ENCODE results near the gene TMEM44. TPM values are rescaled to one million over a fixed set of nuclear protein-coding genes. Genes with fewer than 3 reads are reported as not detected.

The TMEM44 gene
- total RNA-seq, 1 experiment from 2014 or later: 13.7 TPM

DNA sequence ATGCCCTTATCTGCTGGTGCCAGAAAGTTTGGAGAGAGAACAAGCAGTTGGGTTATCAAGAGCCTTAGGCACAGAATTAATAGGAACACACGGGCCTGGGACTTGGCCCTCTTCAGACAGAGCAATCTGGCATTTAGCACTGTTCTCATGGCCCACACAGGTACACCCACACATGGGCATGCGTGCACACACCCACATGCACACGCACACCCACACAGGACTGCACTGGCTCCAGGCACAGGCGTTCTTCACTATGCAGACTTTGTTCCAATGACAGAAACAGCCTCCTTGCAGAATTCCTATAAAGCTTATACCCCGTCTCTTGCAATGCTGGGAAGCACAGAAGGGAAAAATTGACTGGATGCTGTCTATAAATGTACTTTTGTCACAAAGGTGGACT, 36.3 kb downstream of the TMEM44 start (continued):
- TF ChIP-seq, protein P1, sequence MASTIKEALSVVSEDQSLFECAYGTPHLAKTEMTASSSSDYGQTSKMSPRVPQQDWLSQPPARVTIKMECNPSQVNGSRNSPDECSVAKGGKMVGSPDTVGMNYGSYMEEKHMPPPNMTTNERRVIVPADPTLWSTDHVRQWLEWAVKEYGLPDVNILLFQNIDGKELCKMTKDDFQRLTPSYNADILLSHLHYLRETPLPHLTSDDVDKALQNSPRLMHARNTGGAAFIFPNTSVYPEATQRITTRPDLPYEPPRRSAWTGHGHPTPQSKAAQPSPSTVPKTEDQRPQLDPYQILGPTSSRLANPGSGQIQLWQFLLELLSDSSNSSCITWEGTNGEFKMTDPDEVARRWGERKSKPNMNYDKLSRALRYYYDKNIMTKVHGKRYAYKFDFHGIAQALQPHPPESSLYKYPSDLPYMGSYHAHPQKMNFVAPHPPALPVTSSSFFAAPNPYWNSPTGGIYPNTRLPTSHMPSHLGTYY (CRISPR knock-in tag; IDR thresholded peaks at IDR 0.05): no peak
- TF ChIP-seq MXD4 (CRISPR knock-in tag; IDR thresholded peaks at IDR 0.05; ENCODE audit: borderline replicate concordance) (no peak), OVOL2 (CRISPR knock-in tag; IDR thresholded peaks at IDR 0.05; ENCODE audit: borderline replicate concordance) (no peak), ETV6 (CRISPR knock-in tag; IDR thresholded peaks at IDR 0.05) (no peak)
- TF ChIP-seq, protein P2, sequence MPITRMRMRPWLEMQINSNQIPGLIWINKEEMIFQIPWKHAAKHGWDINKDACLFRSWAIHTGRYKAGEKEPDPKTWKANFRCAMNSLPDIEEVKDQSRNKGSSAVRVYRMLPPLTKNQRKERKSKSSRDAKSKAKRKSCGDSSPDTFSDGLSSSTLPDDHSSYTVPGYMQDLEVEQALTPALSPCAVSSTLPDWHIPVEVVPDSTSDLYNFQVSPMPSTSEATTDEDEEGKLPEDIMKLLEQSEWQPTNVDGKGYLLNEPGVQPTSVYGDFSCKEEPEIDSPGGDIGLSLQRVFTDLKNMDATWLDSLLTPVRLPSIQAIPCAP (CRISPR knock-in tag; IDR thresholded peaks at IDR 0.05): no peak

DNA sequence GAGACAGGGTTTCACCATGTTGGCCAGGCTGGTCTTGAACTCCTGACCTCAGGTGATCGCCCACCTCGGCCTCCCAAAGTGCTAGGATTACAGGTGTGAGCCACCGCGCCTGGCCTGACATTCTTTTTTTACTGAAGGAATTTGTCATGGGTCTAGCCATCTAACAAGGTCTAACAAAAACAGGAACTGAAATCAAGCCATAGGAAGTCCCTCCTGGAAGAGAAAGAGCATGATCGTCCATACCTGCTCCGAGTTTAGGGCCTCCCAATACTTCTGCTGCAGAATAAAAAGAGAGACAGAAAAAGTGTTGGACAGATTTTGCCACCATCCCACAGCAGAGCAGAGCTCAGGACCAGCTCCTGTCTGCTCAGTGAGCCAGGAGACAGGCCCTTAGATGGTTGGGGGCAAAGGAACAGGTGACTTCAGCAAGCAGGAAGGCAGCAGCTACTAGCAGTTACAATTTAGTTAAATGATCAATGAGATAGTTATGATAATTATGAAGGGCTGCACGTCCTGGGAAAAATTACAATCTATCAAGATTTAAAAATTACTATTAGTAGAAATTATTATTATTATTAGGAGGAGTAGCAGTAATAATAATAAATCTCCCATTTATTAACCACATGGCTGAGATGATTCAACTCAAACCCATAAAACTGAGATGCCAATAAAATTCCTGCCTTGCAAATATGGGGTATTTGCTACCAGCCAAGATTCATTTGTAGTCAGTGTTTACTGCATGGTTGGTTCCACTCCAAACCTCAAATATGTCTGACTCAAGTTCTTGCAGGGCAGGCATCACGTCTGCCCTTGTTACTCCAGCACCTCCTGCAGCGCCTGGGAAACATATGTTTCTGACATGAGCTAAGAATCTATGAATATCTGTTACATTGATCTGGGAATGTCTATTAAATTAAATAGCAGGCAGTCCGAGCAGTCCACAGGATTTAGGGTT, 40.1 kb downstream of the TMEM44 start:
- ATAC-seq (no peak), DNase-seq (ENCODE audit: low spot score) (no peak)
- no peaks in the 10 kb centered on the region for H3K36me3 Mint-ChIP-seq
- ChIA-PET POLR2A (interaction anchor here (0.8 kb wide), 1 partner anchor 841 kb away, joined by 5 read pairs; no protein-coding TSS in a partner anchor), CTCF (interaction anchor here (0.6 to 1.8 kb wide), 4 partner anchors 9 to 122 kb away, joined by 3 to 18 read pairs (median 6); partner anchors contain the start of gene TMEM44)
- no peaks in the 10 kb centered on the region for H3K27me3 Mint-ChIP-seq (ENCODE audit: low read depth)
- no peak overlapping the region for H3K27ac Mint-ChIP-seq
- no peak overlapping the region for H3K4me3 Mint-ChIP-seq
- no peaks in the 10 kb centered on the region for H3K4me1 Mint-ChIP-seq
- no peaks in the 10 kb centered on the region for H3K9me3 Mint-ChIP-seq
- TF ChIP-seq, protein P3, sequence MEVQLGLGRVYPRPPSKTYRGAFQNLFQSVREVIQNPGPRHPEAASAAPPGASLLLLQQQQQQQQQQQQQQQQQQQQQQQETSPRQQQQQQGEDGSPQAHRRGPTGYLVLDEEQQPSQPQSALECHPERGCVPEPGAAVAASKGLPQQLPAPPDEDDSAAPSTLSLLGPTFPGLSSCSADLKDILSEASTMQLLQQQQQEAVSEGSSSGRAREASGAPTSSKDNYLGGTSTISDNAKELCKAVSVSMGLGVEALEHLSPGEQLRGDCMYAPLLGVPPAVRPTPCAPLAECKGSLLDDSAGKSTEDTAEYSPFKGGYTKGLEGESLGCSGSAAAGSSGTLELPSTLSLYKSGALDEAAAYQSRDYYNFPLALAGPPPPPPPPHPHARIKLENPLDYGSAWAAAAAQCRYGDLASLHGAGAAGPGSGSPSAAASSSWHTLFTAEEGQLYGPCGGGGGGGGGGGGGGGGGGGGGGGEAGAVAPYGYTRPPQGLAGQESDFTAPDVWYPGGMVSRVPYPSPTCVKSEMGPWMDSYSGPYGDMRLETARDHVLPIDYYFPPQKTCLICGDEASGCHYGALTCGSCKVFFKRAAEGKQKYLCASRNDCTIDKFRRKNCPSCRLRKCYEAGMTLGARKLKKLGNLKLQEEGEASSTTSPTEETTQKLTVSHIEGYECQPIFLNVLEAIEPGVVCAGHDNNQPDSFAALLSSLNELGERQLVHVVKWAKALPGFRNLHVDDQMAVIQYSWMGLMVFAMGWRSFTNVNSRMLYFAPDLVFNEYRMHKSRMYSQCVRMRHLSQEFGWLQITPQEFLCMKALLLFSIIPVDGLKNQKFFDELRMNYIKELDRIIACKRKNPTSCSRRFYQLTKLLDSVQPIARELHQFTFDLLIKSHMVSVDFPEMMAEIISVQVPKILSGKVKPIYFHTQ (CRISPR knock-in tag; IDR thresholded peaks at IDR 0.05): no peak
- TF ChIP-seq, protein P4, sequence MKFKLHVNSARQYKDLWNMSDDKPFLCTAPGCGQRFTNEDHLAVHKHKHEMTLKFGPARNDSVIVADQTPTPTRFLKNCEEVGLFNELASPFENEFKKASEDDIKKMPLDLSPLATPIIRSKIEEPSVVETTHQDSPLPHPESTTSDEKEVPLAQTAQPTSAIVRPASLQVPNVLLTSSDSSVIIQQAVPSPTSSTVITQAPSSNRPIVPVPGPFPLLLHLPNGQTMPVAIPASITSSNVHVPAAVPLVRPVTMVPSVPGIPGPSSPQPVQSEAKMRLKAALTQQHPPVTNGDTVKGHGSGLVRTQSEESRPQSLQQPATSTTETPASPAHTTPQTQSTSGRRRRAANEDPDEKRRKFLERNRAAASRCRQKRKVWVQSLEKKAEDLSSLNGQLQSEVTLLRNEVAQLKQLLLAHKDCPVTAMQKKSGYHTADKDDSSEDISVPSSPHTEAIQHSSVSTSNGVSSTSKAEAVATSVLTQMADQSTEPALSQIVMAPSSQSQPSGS (CRISPR knock-in tag; IDR thresholded peaks at IDR 0.05; ENCODE audit: borderline replicate concordance, low read depth): no peak
- TF ChIP-seq ZNF263 (CRISPR knock-in tag; IDR thresholded peaks at IDR 0.05; ENCODE audit: low read depth) (no peak), SMAD4 (CRISPR knock-in tag; IDR thresholded peaks at IDR 0.05) (no peak), ESRRA (CRISPR knock-in tag; IDR thresholded peaks at IDR 0.05; ENCODE audit: borderline replicate concordance) (no peak), ZNF423 (CRISPR knock-in tag; IDR thresholded peaks at IDR 0.05) (no peak), ZNF416 (CRISPR knock-in tag; IDR thresholded peaks at IDR 0.05) (no peak), FOXK1 (CRISPR knock-in tag; IDR thresholded peaks at IDR 0.05) (no peak), NFATC4 (CRISPR knock-in tag; IDR thresholded peaks at IDR 0.05) (no peak), JAZF1 (CRISPR knock-in tag; IDR thresholded peaks at IDR 0.05) (no peak), ZBTB21 (CRISPR knock-in tag; IDR thresholded peaks at IDR 0.05; ENCODE audit: borderline replicate concordance) (no peak)
- TF ChIP-seq, protein P5, sequence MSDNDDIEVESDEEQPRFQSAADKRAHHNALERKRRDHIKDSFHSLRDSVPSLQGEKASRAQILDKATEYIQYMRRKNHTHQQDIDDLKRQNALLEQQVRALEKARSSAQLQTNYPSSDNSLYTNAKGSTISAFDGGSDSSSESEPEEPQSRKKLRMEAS (CRISPR knock-in tag; IDR thresholded peaks at IDR 0.05): no peak
- TF ChIP-seq, protein P6, sequence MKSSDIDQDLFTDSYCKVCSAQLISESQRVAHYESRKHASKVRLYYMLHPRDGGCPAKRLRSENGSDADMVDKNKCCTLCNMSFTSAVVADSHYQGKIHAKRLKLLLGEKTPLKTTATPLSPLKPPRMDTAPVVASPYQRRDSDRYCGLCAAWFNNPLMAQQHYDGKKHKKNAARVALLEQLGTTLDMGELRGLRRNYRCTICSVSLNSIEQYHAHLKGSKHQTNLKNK (CRISPR knock-in tag; IDR thresholded peaks at IDR 0.05): no peak
- TF ChIP-seq, protein P7, sequence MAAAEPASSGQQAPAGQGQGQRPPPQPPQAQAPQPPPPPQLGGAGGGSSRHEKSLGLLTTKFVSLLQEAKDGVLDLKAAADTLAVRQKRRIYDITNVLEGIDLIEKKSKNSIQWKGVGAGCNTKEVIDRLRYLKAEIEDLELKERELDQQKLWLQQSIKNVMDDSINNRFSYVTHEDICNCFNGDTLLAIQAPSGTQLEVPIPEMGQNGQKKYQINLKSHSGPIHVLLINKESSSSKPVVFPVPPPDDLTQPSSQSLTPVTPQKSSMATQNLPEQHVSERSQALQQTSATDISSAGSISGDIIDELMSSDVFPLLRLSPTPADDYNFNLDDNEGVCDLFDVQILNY (CRISPR knock-in tag; IDR thresholded peaks at IDR 0.05): no peak
- TF ChIP-seq, protein P8, sequence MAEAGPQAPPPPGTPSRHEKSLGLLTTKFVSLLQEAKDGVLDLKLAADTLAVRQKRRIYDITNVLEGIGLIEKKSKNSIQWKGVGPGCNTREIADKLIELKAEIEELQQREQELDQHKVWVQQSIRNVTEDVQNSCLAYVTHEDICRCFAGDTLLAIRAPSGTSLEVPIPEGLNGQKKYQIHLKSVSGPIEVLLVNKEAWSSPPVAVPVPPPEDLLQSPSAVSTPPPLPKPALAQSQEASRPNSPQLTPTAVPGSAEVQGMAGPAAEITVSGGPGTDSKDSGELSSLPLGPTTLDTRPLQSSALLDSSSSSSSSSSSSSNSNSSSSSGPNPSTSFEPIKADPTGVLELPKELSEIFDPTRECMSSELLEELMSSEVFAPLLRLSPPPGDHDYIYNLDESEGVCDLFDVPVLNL (CRISPR knock-in tag; IDR thresholded peaks at IDR 0.05; ENCODE audit: borderline replicate concordance, low read depth): no peak
- TF ChIP-seq, protein P9, sequence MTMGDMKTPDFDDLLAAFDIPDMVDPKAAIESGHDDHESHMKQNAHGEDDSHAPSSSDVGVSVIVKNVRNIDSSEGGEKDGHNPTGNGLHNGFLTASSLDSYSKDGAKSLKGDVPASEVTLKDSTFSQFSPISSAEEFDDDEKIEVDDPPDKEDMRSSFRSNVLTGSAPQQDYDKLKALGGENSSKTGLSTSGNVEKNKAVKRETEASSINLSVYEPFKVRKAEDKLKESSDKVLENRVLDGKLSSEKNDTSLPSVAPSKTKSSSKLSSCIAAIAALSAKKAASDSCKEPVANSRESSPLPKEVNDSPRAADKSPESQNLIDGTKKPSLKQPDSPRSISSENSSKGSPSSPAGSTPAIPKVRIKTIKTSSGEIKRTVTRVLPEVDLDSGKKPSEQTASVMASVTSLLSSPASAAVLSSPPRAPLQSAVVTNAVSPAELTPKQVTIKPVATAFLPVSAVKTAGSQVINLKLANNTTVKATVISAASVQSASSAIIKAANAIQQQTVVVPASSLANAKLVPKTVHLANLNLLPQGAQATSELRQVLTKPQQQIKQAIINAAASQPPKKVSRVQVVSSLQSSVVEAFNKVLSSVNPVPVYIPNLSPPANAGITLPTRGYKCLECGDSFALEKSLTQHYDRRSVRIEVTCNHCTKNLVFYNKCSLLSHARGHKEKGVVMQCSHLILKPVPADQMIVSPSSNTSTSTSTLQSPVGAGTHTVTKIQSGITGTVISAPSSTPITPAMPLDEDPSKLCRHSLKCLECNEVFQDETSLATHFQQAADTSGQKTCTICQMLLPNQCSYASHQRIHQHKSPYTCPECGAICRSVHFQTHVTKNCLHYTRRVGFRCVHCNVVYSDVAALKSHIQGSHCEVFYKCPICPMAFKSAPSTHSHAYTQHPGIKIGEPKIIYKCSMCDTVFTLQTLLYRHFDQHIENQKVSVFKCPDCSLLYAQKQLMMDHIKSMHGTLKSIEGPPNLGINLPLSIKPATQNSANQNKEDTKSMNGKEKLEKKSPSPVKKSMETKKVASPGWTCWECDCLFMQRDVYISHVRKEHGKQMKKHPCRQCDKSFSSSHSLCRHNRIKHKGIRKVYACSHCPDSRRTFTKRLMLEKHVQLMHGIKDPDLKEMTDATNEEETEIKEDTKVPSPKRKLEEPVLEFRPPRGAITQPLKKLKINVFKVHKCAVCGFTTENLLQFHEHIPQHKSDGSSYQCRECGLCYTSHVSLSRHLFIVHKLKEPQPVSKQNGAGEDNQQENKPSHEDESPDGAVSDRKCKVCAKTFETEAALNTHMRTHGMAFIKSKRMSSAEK (CRISPR knock-in tag; IDR thresholded peaks at IDR 0.05; ENCODE audit: borderline replicate concordance): no peak

Data from WTC11 (cell line).